GM23338 (cell line): Measurements from ENCODE around the gene SCFD2. TPM values are rescaled to one million over a fixed set of nuclear protein-coding genes. Genes with fewer than 3 reads are reported as not detected.

Experiments used
- ATAC-seq: fragments of 200-7000 bp; cut with Tn5 transposase; 3 replicates; pipeline ENCODE4 v1.9.1; 2020
- DNase-seq: peaks from one replicate; pipeline ENCODE4 v3.0.0-alpha.2; 2015; ENCODE audit warnings: low spot score
- H2AFZ ChIP-seq: fragments of 200-600 bp; sonication (generic); 2 replicates; pipeline ENCODE4 v1.8.0; 2016; ENCODE audit warnings: antibody characterized with exemption, mild to moderate bottlenecking, moderate library complexity
- H3F3A ChIP-seq: fragments of 200-600 bp; sonication (generic); replicated peaks from 2 replicates; pipeline ENCODE4 v1.8.0; 2017; ENCODE audit warnings: antibody characterized with exemption, mixed run types, low read depth
- H3K27ac ChIP-seq: fragments of 200-600 bp; sonication (generic); 2 replicates; pipeline ENCODE4 v1.6.1; 2016; ENCODE audit warnings: low read depth
- H3K27me3 ChIP-seq: fragments of 200-600 bp; sonication (generic); 2 replicates; pipeline ENCODE4 v1.8.0; 2016; ENCODE audit warnings: mild to moderate bottlenecking, mixed run types, moderate library complexity; ENCODE audit not compliant: insufficient read depth
- H3K36me3 ChIP-seq: fragments of 200-600 bp; sonication (generic); 2 replicates; pipeline ENCODE4 v1.8.0; 2016; ENCODE audit warnings: mild to moderate bottlenecking; ENCODE audit not compliant: insufficient read depth
- H3K4me1 ChIP-seq: fragments of 200-600 bp; sonication (generic); 2 replicates; pipeline ENCODE4 v1.8.0; 2016; ENCODE audit warnings: mild to moderate bottlenecking, moderate library complexity; ENCODE audit not compliant: insufficient read depth
- H3K4me2 ChIP-seq: fragments of 200-600 bp; sonication (generic); 2 replicates; pipeline ENCODE4 v1.7.1; 2017; ENCODE audit warnings: mixed run types
- H3K4me3 ChIP-seq: fragments of 200-600 bp; sonication (generic); 2 replicates; pipeline ENCODE4 v1.6.1; 2016; ENCODE audit warnings: mixed run types
- H3K79me2 ChIP-seq: fragments of 200-600 bp; sonication (generic); replicated peaks from 2 replicates; pipeline ENCODE4 v1.8.0; 2017; ENCODE audit warnings: mild to moderate bottlenecking; ENCODE audit not compliant: insufficient read depth
- H3K9me2 ChIP-seq: fragments of 200-600 bp; sonication (generic); 2 replicates; pipeline ENCODE4 v1.8.0; 2017; ENCODE audit not compliant: insufficient read depth
- H4K20me1 ChIP-seq: fragments of 200-600 bp; sonication (generic); replicated peaks from 2 replicates; pipeline ENCODE4 v1.8.0; 2017; ENCODE audit warnings: mild to moderate bottlenecking; ENCODE audit not compliant: insufficient read depth
- H3K27ac Mint-ChIP-seq: 2 replicates; pipeline ENCODE4 v1.8.0; 2020; ENCODE audit warnings: inconsistent platforms, mild to moderate bottlenecking, moderate library complexity, mixed read lengths
- H3K27me3 Mint-ChIP-seq: 3 replicates; pipeline ENCODE4 v1.8.0; 2022; ENCODE audit warnings: low read depth, mild to moderate bottlenecking, moderate library complexity, mixed read lengths, inconsistent platforms; ENCODE audit not compliant: insufficient read depth, poor library complexity
- H3K36me3 Mint-ChIP-seq: 3 replicates; pipeline ENCODE4 v1.8.0; 2021; ENCODE audit warnings: low read depth, mild to moderate bottlenecking, inconsistent platforms, moderate library complexity, mixed read lengths
- H3K4me1 Mint-ChIP-seq: 3 replicates; pipeline ENCODE4 v1.8.0; 2020; ENCODE audit warnings: mild to moderate bottlenecking, inconsistent platforms, mixed read lengths
- H3K4me3 Mint-ChIP-seq: 3 replicates; pipeline ENCODE4 v1.8.0; 2021; ENCODE audit warnings: moderate library complexity, mild to moderate bottlenecking, inconsistent platforms, mixed read lengths
- H3K9me3 Mint-ChIP-seq: 3 replicates; pipeline ENCODE4 v1.8.0; 2020; ENCODE audit warnings: moderate library complexity, mild to moderate bottlenecking, inconsistent platforms, mixed read lengths
- CREB1 ChIP-seq: fragments of 250-450 bp; sonication (Bioruptor Pico); IDR thresholded peaks from 2 replicates; pipeline ENCODE4 v1.5.0; 2020; ENCODE audit warnings: low read depth, mild to moderate bottlenecking, moderate library complexity
- CTCF ChIP-seq, 2 experiments: fragments of 200-600 bp in 1 of 2; sonication (generic) in 1 of 2; conservative IDR thresholded peaks; 2 replicates each; pipeline versions ENCODE4 v1.5.1 to v1.6.1; 2016 to 2017; ENCODE audit warnings: antibody characterized with exemption in 2 of 2, low read depth in 2 of 2, mild to moderate bottlenecking in 2 of 2, moderate library complexity in 1 of 2
- ETS1 ChIP-seq: IDR thresholded peaks from 2 replicates; pipeline ENCODE4 v1.6.1; 2016; ENCODE audit warnings: antibody characterized with exemption
- EZH2phosphoT487 ChIP-seq: fragments of 200-600 bp; sonication (generic); IDR thresholded peaks from one replicate; pipeline ENCODE4 v1.8.1; 2018; ENCODE audit warnings: antibody characterized with exemption; ENCODE audit not compliant: unreplicated experiment
- JUNB ChIP-seq: IDR thresholded peaks from one replicate; pipeline ENCODE4 v1.6.1; 2016; ENCODE audit warnings: antibody characterized with exemption; ENCODE audit not compliant: unreplicated experiment
- NANOG ChIP-seq: IDR thresholded peaks from 2 replicates; pipeline ENCODE4 v1.6.1; 2016; ENCODE audit warnings: antibody characterized with exemption, borderline replicate concordance
- POLR2AphosphoS5 ChIP-seq: IDR thresholded peaks from 2 replicates; pipeline ENCODE4 v1.6.1; 2016; ENCODE audit warnings: antibody characterized with exemption, low read depth
- REST ChIP-seq: IDR thresholded peaks from one replicate; pipeline ENCODE4 v1.6.1; 2018; ENCODE audit warnings: antibody characterized with exemption; ENCODE audit not compliant: unreplicated experiment
- STAT1 ChIP-seq: IDR thresholded peaks from one replicate; pipeline ENCODE4 v1.6.1; 2016; ENCODE audit warnings: antibody characterized with exemption; ENCODE audit not compliant: unreplicated experiment
- ZNF331 ChIP-seq: fragments of 250-450 bp; sonication (Bioruptor Pico); IDR thresholded peaks from 2 replicates; pipeline ENCODE4 v1.5.0; 2020; ENCODE audit warnings: low read depth, mild to moderate bottlenecking, moderate library complexity
- ZNF462 ChIP-seq: fragments of 250-450 bp; sonication (Bioruptor Pico); IDR thresholded peaks from 2 replicates; pipeline ENCODE4 v1.5.0; 2020; ENCODE audit warnings: mild to moderate bottlenecking, moderate library complexity
- polyA plus RNA-seq: library from polyadenylated mRNA; unstranded; fragments of >200 nt; fragmentation: Nextera tagmentation; extraction: Ambion mirVana; gene quantifications from 2 replicates; pipeline ENCODE4 v1.2.1, GENCODE V29; 2016
- total RNA-seq: library from RNA; depleted of rRNA; stranded (reverse); fragments of >200 nt; shearing (Covaris generic); gene quantifications from 2 replicates; pipeline ENCODE4 v1.2.3, GENCODE V29; 2014

SCFD2 gene
- total and polyA plus RNA-seq, 2 experiments from 2014 or later: 5.7 to 17.5 TPM

- no peak for TF ChIP-seq REST
- no peak for TF ChIP-seq JUNB
- TF ChIP-seq NANOG: no peak
- TF ChIP-seq ZNF331: no peak
- no peak for TF ChIP-seq POLR2AphosphoS5
- no peak for TF ChIP-seq CTCF (conservative IDR thresholded peaks at IDR 0.05; ENCODE audit: low read depth in 2 of 2)
- no peak for TF ChIP-seq CREB1
Observed at GRCh38 chr4:53199356-53199755, 166.5 kb downstream of the SCFD2 start (continued).

- H3K36me3 Mint-ChIP-seq: no peaks in the 10 kb centered on the region
- Histone ChIP-seq H3K27me3 (no peaks in the 10 kb centered on the region), H3K9me2 (no peaks in the 10 kb centered on the region), H3K4me2 (no peak overlapping the region), H3K27ac (no peak overlapping the region), H3K4me3 (no peak overlapping the region), H4K20me1 (no peaks in the 10 kb centered on the region), H2AFZ (no peak overlapping the region), H3F3A (no peaks in the 10 kb centered on the region), H3K36me3 (no peaks in the 10 kb centered on the region), H3K4me1 (no peaks in the 10 kb centered on the region), H3K79me2 (no peaks in the 10 kb centered on the region)
- H3K27me3 Mint-ChIP-seq: peaks cover 3% of the 10 kb centered on the region
- H3K9me3 Mint-ChIP-seq: no peaks in the 10 kb centered on the region
- DNase-seq (no peak), ATAC-seq (no peak)
- no peak overlapping the region for H3K27ac Mint-ChIP-seq
- H3K4me1 Mint-ChIP-seq: no peaks in the 10 kb centered on the region
- no peak overlapping the region for H3K4me3 Mint-ChIP-seq
- TF ChIP-seq JUNB: no peak
- TF ChIP-seq NANOG: no peak
- no peak for TF ChIP-seq CTCF (conservative IDR thresholded peaks at IDR 0.05; ENCODE audit: low read depth in 2 of 2)
- no peak for TF ChIP-seq POLR2AphosphoS5
- TF ChIP-seq EZH2phosphoT487: no peak
- TF ChIP-seq ETS1: no peak
- no peak for TF ChIP-seq STAT1
- TF ChIP-seq ZNF331: no peak
- no peak for TF ChIP-seq ZNF462 (CRISPR knock-in tag)
Observed at GRCh38 chr4:53197772-53198142, 168.1 kb downstream of the SCFD2 start.
